B cell (primary cell): Measurements from ENCODE around the gene C10orf90. TPM values are rescaled to one million over a fixed set of nuclear protein-coding genes. Genes with fewer than 3 reads are reported as not detected.
"Not testable (repeated sequence)": the region's sequence is repeated elsewhere in the genome, so short reads cannot be mapped to it uniquely, and the experiment has no call there.

Experiments used
- ATAC-seq: fragments of 200-7000 bp; cut with Tn5 transposase; one replicate; pipeline ENCODE4 v1.10.0; 2021; ENCODE audit warnings: low read depth, mild to moderate bottlenecking, moderate number of reproducible peaks, moderate library complexity
- CTCF ChIA-PET: fragments of 350-600 bp; sonication (Branson Sonifier 250); formaldehyde crosslinking; loops from one replicate; lab custom pipeline; 2021; ENCODE audit warnings: antibody characterized with exemption, inconsistent platforms; lab: Charles Lee
- POLR2A ChIA-PET: fragments of 350-600 bp; sonication (Branson Sonifier 250); formaldehyde crosslinking; loops from one replicate; lab custom pipeline; 2021; ENCODE audit warnings: antibody characterized with exemption; lab: Charles Lee
- DNase-seq: peaks from one replicate; pipeline ENCODE4 v3.0.0; 2013
- H2AFZ ChIP-seq: 2 replicates; pipeline ENCODE4 v1.6.1; 2012; ENCODE audit warnings: mild to moderate bottlenecking, low read depth, low read length; ENCODE audit not compliant: insufficient read depth, poor library complexity, severe bottlenecking
- H3K27ac ChIP-seq, 2 donors: 1 replicate in 1 of 2; 2 replicates in 1 of 2; pipeline ENCODE4 v1.5.1; 2012 to 2013; ENCODE audit warnings: low read length in 2 of 2, mild to moderate bottlenecking in 2 of 2, moderate library complexity in 1 of 2
- H3K27me3 ChIP-seq, 4 experiments: fragments of 200-600 bp in 1 of 4; sonication (generic) in 1 of 4; replicated peaks in 1 of 4; 1 replicate in 2 of 4; 2 replicates in 2 of 4; pipeline versions ENCODE4 v1.6.1 to v1.7.0; 2013 to 2016; ENCODE audit warnings: low read length in 3 of 4, mild to moderate bottlenecking in 2 of 4, mixed read lengths in 1 of 4, moderate library complexity in 1 of 4; ENCODE audit not compliant: insufficient read depth in 4 of 4, control insufficient read depth in 3 of 4; ENCODE audit errors: control extremely low read depth in 1 of 4
- H3K36me3 ChIP-seq, 2 experiments: replicated peaks in 1 of 2; 1 replicate in 1 of 2; 2 replicates in 1 of 2; pipeline versions ENCODE4 v1.6.1 to v1.7.1; 2013; ENCODE audit warnings: low read length in 1 of 2; ENCODE audit not compliant: insufficient read depth in 2 of 2, control insufficient read depth in 1 of 2; ENCODE audit errors: control extremely low read depth in 1 of 2, extremely low read depth in 1 of 2
- H3K4me1 ChIP-seq, 2 donors: fragments of 200-600 bp in 1 of 2; sonication (generic) in 1 of 2; 1 replicate in 1 of 2; 2 replicates in 1 of 2; pipeline versions ENCODE4 v1.5.1 to v1.6.1; 2013 to 2017; ENCODE audit warnings: low read length in 2 of 2; ENCODE audit not compliant: control insufficient read depth in 2 of 2, insufficient read depth in 2 of 2
- H3K4me2 ChIP-seq: replicated peaks from 2 replicates; pipeline ENCODE3; 2012; ENCODE audit warnings: mild to moderate bottlenecking, low read depth, low read length; ENCODE audit not compliant: poor library complexity, severe bottlenecking
- H3K4me3 ChIP-seq, 5 experiments: fragments of 200-600 bp in 1 of 5; sonication (generic) in 1 of 5; 1 replicate in 3 of 5; 2 replicates in 2 of 5; pipeline versions ENCODE4 v1.5.1 to v1.7.0; 2011 to 2016; ENCODE audit warnings: low read length in 4 of 5, mild to moderate bottlenecking in 4 of 5, low read depth in 2 of 5, control low read depth in 1 of 5, moderate library complexity in 1 of 5; ENCODE audit not compliant: insufficient read depth in 1 of 5; ENCODE audit errors: control extremely low read depth in 1 of 5, extremely low read depth in 1 of 5
- H3K79me2 ChIP-seq: fragments of 200-600 bp; sonication (generic); one replicate; pipeline ENCODE4 v1.6.0; 2016; ENCODE audit warnings: low read length; ENCODE audit not compliant: control insufficient read depth, insufficient read depth
- H3K9ac ChIP-seq: fragments of 200-600 bp; sonication (generic); 2 replicates; pipeline ENCODE4 v1.6.1; 2017; ENCODE audit warnings: mild to moderate bottlenecking, low read length, moderate library complexity
- H3K9me3 ChIP-seq, 3 donors: one replicate each; pipeline versions ENCODE4 v1.6.1 to v1.7.1; 2013; ENCODE audit warnings: low read length in 2 of 3; ENCODE audit not compliant: control insufficient read depth in 2 of 3, insufficient read depth in 1 of 3; ENCODE audit errors: control extremely low read depth in 1 of 3
- H4K20me1 ChIP-seq: 2 replicates; pipeline ENCODE4 v1.6.0; 2012; ENCODE audit warnings: mild to moderate bottlenecking, low read length; ENCODE audit not compliant: insufficient read depth, control insufficient read depth, poor library complexity, severe bottlenecking
- H3K27ac Mint-ChIP-seq: one replicate; pipeline ENCODE4 v1.8.0; 2021; ENCODE audit warnings: mixed read lengths
- H3K27me3 Mint-ChIP-seq: one replicate; pipeline ENCODE4 v1.8.0; 2021; ENCODE audit warnings: mixed read lengths
- H3K4me1 Mint-ChIP-seq: one replicate; pipeline ENCODE4 v1.8.0; 2021; ENCODE audit warnings: mixed read lengths
- H3K4me3 Mint-ChIP-seq: one replicate; pipeline ENCODE4 v1.8.0; 2021; ENCODE audit warnings: mixed read lengths
- H3K9me3 Mint-ChIP-seq: one replicate; pipeline ENCODE4 v1.8.0; 2022; ENCODE audit warnings: mixed read lengths; ENCODE audit not compliant: insufficient read depth
- CTCF ChIP-seq: fragments of 200-600 bp; IDR thresholded peaks from one replicate; pipeline ENCODE4 v1.8.0; 2022; ENCODE audit warnings: antibody characterized with exemption, mild to moderate bottlenecking
- EZH2 ChIP-seq: IDR thresholded peaks from 2 replicates; pipeline ENCODE4 v1.6.1; 2012; ENCODE audit warnings: borderline replicate concordance, low read depth, mild to moderate bottlenecking, moderate library complexity, low read length; ENCODE audit not compliant: insufficient read depth, poor library complexity, severe bottlenecking
- WGBS: methylation state at CpG from one replicate; pipeline ENCODE4 v1.1.5; 2013; ENCODE audit warnings: missing lambda C conversion rate; ENCODE audit not compliant: insufficient coverage; 5-methylcytosine and 5-hydroxymethylcytosine counted together
- intact Hi-C: fragments of 100-400 bp; cut with micrococcal nuclease; formaldehyde crosslinking; loops from one replicate; pipeline ENCODE4 v1.10.0; 2022
- polyA plus RNA-seq: library from polyadenylated mRNA; depleted of rRNA; stranded (reverse); fragments of >200 nt; gene quantifications from 2 replicates; pipeline ENCODE4 v1.2.3, GENCODE V29; 2012
- total RNA-seq, 2 donors: library from RNA; stranded (reverse); fragments of 120-200 nt in 1 of 2; gene quantifications; 1 replicate in 1 of 2; 2 replicates in 1 of 2; pipeline versions ENCODE4 v1.2.3 to v1.2.4, GENCODE V29; 2013 to 2022

Gene C10orf90
- total and polyA plus RNA-seq, 2 donors (not counting 1 experiment from before 2014, with no cell fraction given): not detected

GRCh38 chr10:126558881-126559280 lies 111.6 kb downstream of the C10orf90 start:
- WGBS: no CpG with 5 or more reads among the region's 1 CpG
- Mint-ChIP-seq H3K27ac (no peak overlapping the region), H3K9me3 (peaks cover 4% of the 10 kb centered on the region), H3K4me3 (no peak overlapping the region), H3K4me1 (no peaks in the 10 kb centered on the region), H3K27me3 (no peaks in the 10 kb centered on the region)
- Histone ChIP-seq H3K36me3 (no peaks in the 10 kb centered on the region), H4K20me1 (no peaks in the 10 kb centered on the region), H3K4me2 (no peak overlapping the region), H3K4me3 (no peak overlapping the region), H3K4me1 (no peaks in the 10 kb centered on the region), H3K27ac (no peak overlapping the region), H3K79me2 (no peaks in the 10 kb centered on the region), H2AFZ (no peak overlapping the region), H3K9me3 (peaks cover 0 to 4% (median 0%) of the 10 kb centered on the region in 3 donors), H3K9ac (no peak overlapping the region), H3K27me3 (no peaks in the 10 kb centered on the region)
- ChIA-PET CTCF (no interaction called here), POLR2A (no interaction called here)
- TF ChIP-seq CTCF (no peak), EZH2 (no peak)
- DNase-seq: no peak
- no peak for ATAC-seq
- intact Hi-C loops: no loop called here

- no peaks in the 10 kb centered on the region for H3K36me3 ChIP-seq
- ATAC-seq (no peak), DNase-seq (no peak)
- Mint-ChIP-seq H3K9me3 (peaks cover 8% of the 10 kb centered on the region), H3K4me1 (no peaks in the 10 kb centered on the region), H3K27ac (no peak overlapping the region), H3K4me3 (no peak overlapping the region), H3K27me3 (no peaks in the 10 kb centered on the region)
- H2AFZ ChIP-seq: no peak overlapping the region
- no peak overlapping the region for H3K4me2 ChIP-seq
- ChIA-PET CTCF (no interaction called here), POLR2A (no interaction called here)
- no peaks in the 10 kb centered on the region for H3K4me1 ChIP-seq
- H3K9ac ChIP-seq: no peak overlapping the region
- H3K27ac ChIP-seq: no peak overlapping the region
- no peaks in the 10 kb centered on the region for H3K27me3 ChIP-seq
- TF ChIP-seq EZH2: no peak
- TF ChIP-seq CTCF: no peak
- no peaks in the 10 kb centered on the region for H4K20me1 ChIP-seq
- H3K79me2 ChIP-seq: no peaks in the 10 kb centered on the region
- H3K9me3 ChIP-seq: peaks cover 0 to 5% (median 0%) of the 10 kb centered on the region in 3 donors
- intact Hi-C loops: no loop called here
- H3K4me3 ChIP-seq: no peak overlapping the region
These were observed 119.3 kb downstream of the C10orf90 start for GRCh38 chr10:126551202-126551601.

DNA sequence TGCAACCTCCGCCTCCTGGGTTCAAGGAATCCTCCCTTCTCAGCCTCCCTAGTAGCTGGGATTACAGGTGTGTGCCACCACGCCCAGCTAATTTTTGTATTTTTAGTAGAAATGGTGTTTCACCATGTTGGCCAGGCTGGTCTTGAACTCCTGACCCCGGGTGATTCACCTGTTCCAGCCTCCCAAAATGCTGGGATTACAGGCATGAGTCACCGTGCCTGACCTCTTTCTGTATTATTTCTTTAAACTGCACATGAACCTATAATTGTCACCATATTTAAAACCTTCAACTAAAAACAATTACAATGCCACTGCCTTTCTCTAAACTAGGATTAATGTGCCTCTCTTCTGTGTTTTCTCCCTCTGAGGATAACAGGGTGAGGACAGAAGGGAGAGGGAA lies 119.9 kb downstream of the C10orf90 start:
- H3K27ac ChIP-seq, ATAC-seq, H4K20me1 ChIP-seq, H3K4me1 ChIP-seq, H3K9ac ChIP-seq, H3K4me2 ChIP-seq, H2AFZ ChIP-seq, H3K4me3 ChIP-seq, DNase-seq, H3K27ac Mint-ChIP-seq, H3K4me1 Mint-ChIP-seq, H3K27me3 Mint-ChIP-seq, H3K36me3 ChIP-seq, CTCF ChIA-PET, H3K79me2 ChIP-seq, H3K9me3 Mint-ChIP-seq, H3K4me3 Mint-ChIP-seq, POLR2A ChIA-PET, H3K9me3 ChIP-seq, intact Hi-C loops, H3K27me3 ChIP-seq: not testable (repeated sequence)
- 81% methylated on average over 3 of the region's 4 CpGs for WGBS
